SU-DHL-6 (cell line): Measurements from ENCODE around the gene CHST9.

Experiments
- H2AFZ ChIP-seq: fragments of 200-600 bp; sonication (generic); 2 replicates; pipeline ENCODE4 v1.6.1; 2014; ENCODE audit warnings: low read depth, mild to moderate bottlenecking, moderate library complexity, mixed read lengths, antibody characterized with exemption, low read length; ENCODE audit not compliant: severe bottlenecking
- H3F3A ChIP-seq: fragments of 200-600 bp; shearing (Covaris generic); 2 replicates; pipeline ENCODE4 v1.6.0; 2016; ENCODE audit warnings: antibody characterized with exemption, mild to moderate bottlenecking; ENCODE audit not compliant: insufficient read depth
- H3K27ac ChIP-seq: fragments of 200-600 bp; sonication (generic); 2 replicates; pipeline ENCODE4 v1.5.1; 2016; ENCODE audit warnings: low read depth, mild to moderate bottlenecking, low read length, moderate library complexity, mixed read lengths
- H3K27me3 ChIP-seq: fragments of 200-600 bp; sonication (generic), shearing (Covaris generic); 2 replicates; pipeline ENCODE4 v1.6.0; 2014; ENCODE audit warnings: mild to moderate bottlenecking, low read length
- H3K36me3 ChIP-seq: fragments of 200-600 bp; sonication (generic); 2 replicates; pipeline ENCODE4 v1.6.1; 2014; ENCODE audit warnings: mild to moderate bottlenecking, low read length, mixed read lengths
- H3K4me2 ChIP-seq: fragments of 300-600, 200-600 bp; shearing (Covaris generic), sonication (generic); 2 replicates; pipeline ENCODE4 v1.6.0; 2014; ENCODE audit warnings: low read length, low read depth, mild to moderate bottlenecking; ENCODE audit not compliant: poor library complexity, severe bottlenecking
- H3K4me3 ChIP-seq: fragments of 200-600 bp; sonication (generic); 2 replicates; pipeline ENCODE4 v1.5.1; 2014; ENCODE audit warnings: antibody characterized with exemption, low read length, mild to moderate bottlenecking, mixed read lengths; ENCODE audit not compliant: insufficient read depth, poor library complexity, severe bottlenecking
- H3K79me2 ChIP-seq: fragments of 200-600 bp; sonication (generic); 2 replicates; pipeline ENCODE4 v1.6.1; 2014; ENCODE audit warnings: mild to moderate bottlenecking, low read length, moderate library complexity; ENCODE audit not compliant: insufficient read depth
- H3K9ac ChIP-seq: fragments of 200-600 bp; sonication (generic); 2 replicates; pipeline ENCODE4 v1.7.0; 2014; ENCODE audit warnings: mild to moderate bottlenecking, low read length
- H3K9me2 ChIP-seq: fragments of 200-600 bp; sonication (generic); replicated peaks from 2 replicates; pipeline ENCODE4 v1.6.1; 2014; ENCODE audit warnings: low read length; ENCODE audit not compliant: insufficient read depth
- H3K9me3 ChIP-seq: fragments of 200-600 bp; sonication (generic); 2 replicates; pipeline ENCODE4 v1.6.1; 2014; ENCODE audit warnings: low read length, mixed read lengths; ENCODE audit not compliant: insufficient read depth
- H4K20me1 ChIP-seq: fragments of 200-600 bp; sonication (generic); 2 replicates; pipeline ENCODE4 v1.6.1; 2014; ENCODE audit warnings: low read depth, mild to moderate bottlenecking, antibody characterized with exemption, low read length, moderate library complexity, mixed read lengths
- EZH2phosphoT487 ChIP-seq: fragments of 200-600 bp; sonication (generic), shearing (Covaris generic); conservative IDR thresholded peaks from 2 replicates; pipeline ENCODE4 v1.6.1; 2018; ENCODE audit warnings: mild to moderate bottlenecking, antibody characterized with exemption, low read length, moderate library complexity, mixed read lengths
- TF ChIP-seq, protein P1 (sequence below): fragments of 200-600 bp; sonication (generic); IDR thresholded peaks from one replicate; pipeline ENCODE4 v1.5.1; 2017; ENCODE audit warnings: antibody characterized with exemption, mild to moderate bottlenecking, low read length, moderate library complexity; ENCODE audit not compliant: insufficient read depth, poor library complexity, severe bottlenecking

Gene CHST9

DNA sequence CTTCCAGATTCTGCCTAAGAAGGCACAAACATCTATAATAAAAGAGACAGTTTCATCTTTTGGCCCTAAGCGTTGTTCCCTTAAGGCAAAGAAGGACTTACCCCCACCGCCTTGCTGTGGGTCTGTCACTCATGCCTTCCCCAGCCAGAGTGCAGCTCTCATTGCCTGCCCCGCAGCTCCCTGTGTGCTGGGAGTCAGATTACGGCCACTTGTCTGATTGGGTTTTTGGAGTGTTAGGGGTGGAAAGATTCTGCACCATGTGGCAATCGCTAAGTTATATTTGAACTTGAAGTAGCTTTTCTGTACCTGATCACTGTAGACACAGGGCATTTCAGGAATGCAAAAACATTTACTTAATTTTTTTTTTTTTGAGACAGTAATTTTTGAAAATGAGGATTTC is 319.6 kb downstream of the CHST9 start, which contains the start of gene AQP4:
AQP4 (minus strand) TSS at position 151 of the 400 bp plus-strand sequence; CDS start at position 133, 18 bp downstream.
- H3F3A ChIP-seq, result no peaks in the 10 kb centered on the region
- H3K36me3 ChIP-seq, result no peaks in the 10 kb centered on the region
- no peaks in the 10 kb centered on the region for H3K9me2 ChIP-seq
- peak within 1 kb of the TSS; percentile 9 for H3K4me3 ChIP-seq
- H3K79me2 ChIP-seq, result no peaks in the 10 kb centered on the region
- peak within 1 kb of the TSS; percentile 54 for H3K27ac ChIP-seq
- no peak for TF ChIP-seq EZH2phosphoT487
- TF ChIP-seq, protein P1, sequence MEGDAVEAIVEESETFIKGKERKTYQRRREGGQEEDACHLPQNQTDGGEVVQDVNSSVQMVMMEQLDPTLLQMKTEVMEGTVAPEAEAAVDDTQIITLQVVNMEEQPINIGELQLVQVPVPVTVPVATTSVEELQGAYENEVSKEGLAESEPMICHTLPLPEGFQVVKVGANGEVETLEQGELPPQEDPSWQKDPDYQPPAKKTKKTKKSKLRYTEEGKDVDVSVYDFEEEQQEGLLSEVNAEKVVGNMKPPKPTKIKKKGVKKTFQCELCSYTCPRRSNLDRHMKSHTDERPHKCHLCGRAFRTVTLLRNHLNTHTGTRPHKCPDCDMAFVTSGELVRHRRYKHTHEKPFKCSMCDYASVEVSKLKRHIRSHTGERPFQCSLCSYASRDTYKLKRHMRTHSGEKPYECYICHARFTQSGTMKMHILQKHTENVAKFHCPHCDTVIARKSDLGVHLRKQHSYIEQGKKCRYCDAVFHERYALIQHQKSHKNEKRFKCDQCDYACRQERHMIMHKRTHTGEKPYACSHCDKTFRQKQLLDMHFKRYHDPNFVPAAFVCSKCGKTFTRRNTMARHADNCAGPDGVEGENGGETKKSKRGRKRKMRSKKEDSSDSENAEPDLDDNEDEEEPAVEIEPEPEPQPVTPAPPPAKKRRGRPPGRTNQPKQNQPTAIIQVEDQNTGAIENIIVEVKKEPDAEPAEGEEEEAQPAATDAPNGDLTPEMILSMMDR, result no peak
- H3K27me3 ChIP-seq, result no peaks in the 10 kb centered on the region
- no peaks in the 10 kb centered on the region for H3K9me3 ChIP-seq
- H3K9ac ChIP-seq, result peak within 1 kb of the TSS; percentile 40
- H2AFZ ChIP-seq, result peak within 1 kb of the TSS; percentile 83
- H4K20me1 ChIP-seq, result no peaks in the 10 kb centered on the region
- peak within 1 kb of the TSS; percentile 46 for H3K4me2 ChIP-seq

DNA sequence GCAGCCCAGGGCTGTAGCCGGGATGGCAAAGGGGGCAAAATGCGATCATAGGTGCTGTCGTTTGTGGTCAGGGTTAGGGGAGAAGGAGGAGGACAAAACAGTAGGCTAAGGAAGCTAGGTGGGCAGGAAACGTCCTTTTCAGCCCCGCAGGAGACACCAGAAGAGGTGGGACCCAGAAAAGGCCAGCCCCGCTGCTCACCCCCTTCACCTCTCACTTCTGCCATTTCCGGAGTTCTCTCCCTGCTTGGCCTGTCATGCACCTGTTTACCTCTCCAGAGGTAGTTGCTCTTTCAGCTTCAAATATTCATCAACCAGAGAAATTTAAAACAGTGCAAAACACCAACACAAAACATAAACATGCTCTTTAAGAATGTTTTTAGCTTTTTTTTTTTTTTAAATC is 320.4 kb downstream of the CHST9 start:
- Histone ChIP-seq H3K9ac (peak overlapping the region; percentile 40), H3K9me3 (no peaks in the 10 kb centered on the region), H3K79me2 (no peaks in the 10 kb centered on the region), H4K20me1 (no peaks in the 10 kb centered on the region), H3K36me3 (no peaks in the 10 kb centered on the region), H3K4me2 (peak overlapping the region; percentile 46), H2AFZ (peak overlapping the region; percentile 83), H3K4me3 (peak overlapping the region; percentile 9), H3K27me3 (no peaks in the 10 kb centered on the region), H3F3A (no peaks in the 10 kb centered on the region), H3K9me2 (no peaks in the 10 kb centered on the region), H3K27ac (peak overlapping the region; percentile 54)
- TF ChIP-seq EZH2phosphoT487, result no peak
- TF ChIP-seq, protein P1, result no peak

DNA sequence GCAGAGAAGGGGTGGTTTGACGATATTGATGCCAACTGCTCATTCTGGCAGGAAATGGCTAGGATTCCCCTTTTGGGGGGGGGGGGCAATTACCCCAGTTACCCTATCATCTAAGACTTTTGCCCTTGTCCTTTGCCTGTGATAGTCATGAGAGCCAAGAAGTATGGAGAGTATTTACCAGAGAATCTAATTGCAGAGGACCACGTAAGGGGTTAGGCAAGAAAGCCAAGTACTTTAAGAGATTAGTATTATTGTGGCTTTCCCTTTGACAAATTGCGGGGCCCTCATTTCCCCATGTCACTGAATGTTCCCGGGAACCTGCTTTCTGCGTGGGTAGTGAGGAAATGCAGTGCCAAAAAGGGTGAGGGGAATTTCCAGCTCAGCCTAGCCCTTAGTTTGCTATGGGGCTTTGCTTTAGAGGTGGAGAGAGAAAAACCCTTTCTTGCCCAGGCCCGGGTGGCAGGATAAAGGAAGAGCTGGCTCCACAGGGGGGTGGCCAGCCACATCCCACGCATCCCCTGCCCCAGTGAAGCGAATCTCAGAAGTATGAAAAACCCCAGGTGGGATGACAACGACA is 321.1 kb downstream of the CHST9 start:
- Histone ChIP-seq H3K9ac (peak overlapping the region; percentile 40), H3K36me3 (no peaks in the 10 kb centered on the region), H3K9me2 (no peaks in the 10 kb centered on the region), H3F3A (no peaks in the 10 kb centered on the region), H3K27ac (peak overlapping the region; percentile 54), H3K4me3 (peak overlapping the region; percentile 9), H3K4me2 (peak overlapping the region; percentile 46), H3K9me3 (no peaks in the 10 kb centered on the region), H3K79me2 (no peaks in the 10 kb centered on the region), H3K27me3 (no peaks in the 10 kb centered on the region), H2AFZ (peak overlapping the region; percentile 83), H4K20me1 (no peaks in the 10 kb centered on the region)
- no peak for TF ChIP-seq EZH2phosphoT487
- TF ChIP-seq, protein P1, result no peak
